ENCODE data around the gene ADAMTS17. TPM values are rescaled to one million over a fixed set of nuclear protein-coding genes. Genes with fewer than 3 reads are reported as not detected.

Gene ADAMTS17
- total RNA-seq, 2 experiments from 2014 or later = 4.1 to 5.0 TPM

DNA sequence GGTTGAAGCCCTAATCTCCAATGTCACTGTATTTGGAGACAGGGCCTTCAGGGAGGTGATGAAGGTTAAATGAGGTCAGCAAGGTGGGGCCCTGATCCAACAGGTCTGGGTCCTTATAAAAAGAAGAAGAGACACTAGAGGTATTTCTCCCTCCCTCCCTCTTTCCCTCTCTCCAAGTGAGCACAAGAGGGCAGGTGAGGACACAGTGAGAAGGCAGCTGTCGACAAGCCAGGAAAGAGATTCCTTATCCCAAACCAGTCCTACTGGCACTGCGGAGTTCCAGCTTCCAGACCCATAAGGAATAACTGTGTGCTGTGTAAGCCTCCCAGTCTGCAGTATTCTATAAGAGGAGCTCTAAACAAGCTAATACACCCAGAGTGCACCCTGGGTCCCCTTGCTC lies 134.7 kb downstream of the ADAMTS17 start:
- Mint-ChIP-seq H3K4me3 (no peak overlapping the region), H3K27me3 (no peaks in the 10 kb centered on the region), H3K27ac (no peak overlapping the region), H3K4me1 (peaks cover 1% of the 10 kb centered on the region), H3K36me3 (ENCODE audit: low read depth) (no peaks in the 10 kb centered on the region), H3K9me3 (no peaks in the 10 kb centered on the region)
- CTCF ChIA-PET = no interaction called here
- POLR2A ChIA-PET = no interaction called here
- DNase-seq = no peak

DNA sequence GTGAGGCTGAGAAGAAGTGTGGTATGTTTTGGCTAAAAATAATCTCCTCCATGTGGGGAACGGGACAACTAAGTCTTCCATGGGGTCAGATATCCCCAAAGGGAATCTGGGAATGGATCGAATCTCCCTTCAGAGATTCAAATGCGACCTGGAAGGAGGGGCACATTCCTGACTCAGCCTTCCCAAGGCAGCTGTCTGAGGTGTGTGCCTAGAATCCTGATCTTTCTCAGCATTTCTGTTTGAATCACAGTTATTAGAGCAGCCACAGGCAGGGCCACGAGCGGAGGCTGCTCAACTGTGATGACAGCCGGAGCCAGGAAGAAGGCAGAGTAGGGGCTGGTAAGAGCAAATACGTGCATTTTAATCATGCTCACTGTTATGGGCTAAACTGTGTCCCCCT lies 135.1 kb downstream of the ADAMTS17 start:
- Mint-ChIP-seq H3K36me3 (ENCODE audit: low read depth) (no peaks in the 10 kb centered on the region), H3K27ac (no peak overlapping the region), H3K9me3 (no peaks in the 10 kb centered on the region), H3K4me3 (no peak overlapping the region), H3K27me3 (no peaks in the 10 kb centered on the region), H3K4me1 (peaks cover 5% of the 10 kb centered on the region)
- no peak for DNase-seq
- ChIA-PET CTCF (no interaction called here), POLR2A (no interaction called here)

DNA sequence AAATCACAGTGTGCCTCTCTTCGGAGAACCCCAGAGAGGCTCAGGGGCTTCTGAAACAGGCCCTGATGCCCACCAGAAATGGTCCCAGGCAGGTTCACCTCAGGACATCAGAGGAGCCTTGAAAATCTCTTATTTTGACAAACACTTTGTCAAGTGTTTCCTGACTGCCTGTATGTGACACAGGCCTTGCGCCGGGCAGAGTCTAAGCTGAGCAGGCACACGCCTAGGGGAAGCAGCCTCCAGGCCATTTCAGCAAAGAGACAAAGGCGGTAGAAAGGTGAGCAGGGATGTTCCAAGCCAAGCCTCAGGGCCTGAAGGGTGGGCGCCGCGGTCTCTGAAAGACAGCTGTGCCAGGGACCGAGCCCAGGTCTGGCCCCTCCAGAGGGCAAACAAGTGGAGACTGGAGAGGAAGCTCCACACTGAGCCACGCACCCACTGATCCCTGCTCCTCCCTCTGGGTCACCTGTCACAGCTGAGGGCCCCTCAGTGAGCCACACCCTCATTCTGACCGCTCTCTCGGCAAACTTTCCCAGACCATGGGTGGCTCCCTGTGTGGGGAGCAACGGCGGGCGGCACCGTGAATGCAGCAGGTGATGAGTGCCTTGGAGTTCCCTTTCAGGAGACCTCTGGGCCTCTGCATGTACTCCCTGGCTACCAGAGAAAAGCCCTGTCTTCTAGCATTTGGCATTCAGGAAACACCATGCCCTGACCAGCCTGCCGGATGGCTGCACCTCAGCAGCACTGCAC lies 136.1 kb downstream of the ADAMTS17 start:
- H3K9me3 Mint-ChIP-seq = no peaks in the 10 kb centered on the region
- H3K27me3 Mint-ChIP-seq = no peaks in the 10 kb centered on the region

DNA sequence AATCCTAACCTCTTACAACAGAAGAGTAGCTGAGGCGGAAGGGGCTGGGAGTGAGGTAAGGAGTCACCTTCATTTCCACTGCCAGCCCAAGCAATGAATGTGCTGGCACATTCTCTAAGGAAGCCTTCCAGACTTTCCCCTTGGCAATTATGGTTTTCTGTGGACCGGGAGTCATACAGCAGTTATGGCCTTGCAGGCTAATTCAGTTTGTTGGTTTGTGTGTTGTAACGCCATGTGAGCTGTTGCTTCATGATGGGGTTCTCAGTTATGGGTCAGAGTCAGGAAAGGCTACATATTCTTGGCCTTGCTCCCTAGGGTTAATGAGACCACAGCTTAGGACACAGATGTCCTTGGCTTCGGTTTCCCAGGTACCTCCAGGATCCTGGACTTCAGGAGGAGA lies 137.0 kb downstream of the ADAMTS17 start:
- ChIA-PET POLR2A (no interaction called here), CTCF (no interaction called here)
- Mint-ChIP-seq H3K36me3 (ENCODE audit: low read depth) (no peaks in the 10 kb centered on the region), H3K4me1 (peaks cover 11% of the 10 kb centered on the region), H3K27ac (no peak overlapping the region), H3K27me3 (no peaks in the 10 kb centered on the region), H3K4me3 (no peak overlapping the region), H3K9me3 (no peaks in the 10 kb centered on the region)
- DNase-seq = no peak

More for the DNA sequence above, 136.1 kb downstream of the ADAMTS17 start:
- POLR2A ChIA-PET = no interaction called here
- H3K4me1 Mint-ChIP-seq = peaks cover 11% of the 10 kb centered on the region
- H3K36me3 Mint-ChIP-seq (ENCODE audit: low read depth) = no peaks in the 10 kb centered on the region
- H3K27ac Mint-ChIP-seq = no peak overlapping the region
- CTCF ChIA-PET = no interaction called here
- no peak for DNase-seq
- no peak overlapping the region for H3K4me3 Mint-ChIP-seq

DNA sequence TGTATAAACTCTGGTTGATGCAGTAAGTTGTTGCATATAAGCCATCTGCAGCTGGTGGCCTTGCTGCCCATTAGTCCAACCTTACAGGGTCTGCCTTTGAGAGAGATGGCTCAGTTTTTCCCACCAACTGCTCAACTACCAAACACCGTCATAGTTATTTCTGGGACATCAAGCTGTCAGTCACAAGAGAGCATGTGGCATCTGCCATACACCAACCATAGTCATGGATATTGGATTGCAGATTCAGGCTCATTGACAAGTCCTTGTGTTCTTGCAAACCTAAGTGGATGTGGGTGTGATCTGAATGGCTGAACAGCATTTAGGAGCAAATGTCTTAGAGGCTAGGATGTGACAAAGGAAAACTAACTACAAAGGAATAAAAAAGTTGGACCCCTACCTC lies 137.6 kb downstream of the ADAMTS17 start:
- Mint-ChIP-seq H3K36me3 (ENCODE audit: low read depth) (no peaks in the 10 kb centered on the region), H3K4me3 (no peak overlapping the region)

DNA sequence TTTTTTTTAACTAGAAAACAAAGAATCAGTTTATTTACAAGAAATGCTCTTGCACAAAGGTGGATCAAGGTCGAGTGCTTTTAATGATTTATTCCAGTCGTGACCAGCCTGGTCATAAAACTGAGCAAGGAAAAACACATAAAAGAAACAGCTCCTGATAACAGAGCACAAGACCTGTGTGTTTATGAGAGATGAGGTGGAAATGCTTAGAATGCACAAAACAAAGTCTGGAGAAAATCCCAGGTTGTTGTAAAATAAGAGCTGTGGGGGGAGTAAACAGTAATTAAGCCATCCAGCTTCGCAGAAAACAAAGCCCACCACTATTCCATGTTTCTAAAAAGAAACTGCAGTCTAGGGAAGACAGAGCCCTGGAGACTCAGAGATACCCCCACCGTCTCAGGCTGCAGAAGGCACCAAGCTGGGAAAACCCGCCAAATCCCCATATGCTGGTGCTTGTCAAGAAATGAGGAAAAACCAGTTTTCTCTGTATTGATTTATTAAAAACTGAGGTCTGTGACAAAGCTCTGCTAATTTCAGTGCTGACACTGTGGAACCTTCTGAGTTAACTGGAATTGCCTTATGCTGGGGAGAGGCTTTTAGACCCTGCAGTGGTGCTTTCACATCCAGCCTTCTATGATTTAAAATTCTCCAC lies 139.3 kb downstream of the ADAMTS17 start:
- Mint-ChIP-seq H3K4me3 (no peak overlapping the region), H3K9me3 (no peaks in the 10 kb centered on the region)
- POLR2A ChIA-PET = no interaction called here

More for the DNA sequence above, 137.6 kb downstream of the ADAMTS17 start:
- Mint-ChIP-seq H3K4me1 (peaks cover 11% of the 10 kb centered on the region), H3K27ac (no peak overlapping the region), H3K9me3 (no peaks in the 10 kb centered on the region), H3K27me3 (no peaks in the 10 kb centered on the region)
- DNase-seq = no peak
- CTCF ChIA-PET = interaction anchor here (0.6 to 0.9 kb wide), 4 partner anchors 9 to 558 kb away, joined by 3 to 4 read pairs (median 3); no protein-coding TSS in a partner anchor
- POLR2A ChIA-PET = no interaction called here

DNA sequence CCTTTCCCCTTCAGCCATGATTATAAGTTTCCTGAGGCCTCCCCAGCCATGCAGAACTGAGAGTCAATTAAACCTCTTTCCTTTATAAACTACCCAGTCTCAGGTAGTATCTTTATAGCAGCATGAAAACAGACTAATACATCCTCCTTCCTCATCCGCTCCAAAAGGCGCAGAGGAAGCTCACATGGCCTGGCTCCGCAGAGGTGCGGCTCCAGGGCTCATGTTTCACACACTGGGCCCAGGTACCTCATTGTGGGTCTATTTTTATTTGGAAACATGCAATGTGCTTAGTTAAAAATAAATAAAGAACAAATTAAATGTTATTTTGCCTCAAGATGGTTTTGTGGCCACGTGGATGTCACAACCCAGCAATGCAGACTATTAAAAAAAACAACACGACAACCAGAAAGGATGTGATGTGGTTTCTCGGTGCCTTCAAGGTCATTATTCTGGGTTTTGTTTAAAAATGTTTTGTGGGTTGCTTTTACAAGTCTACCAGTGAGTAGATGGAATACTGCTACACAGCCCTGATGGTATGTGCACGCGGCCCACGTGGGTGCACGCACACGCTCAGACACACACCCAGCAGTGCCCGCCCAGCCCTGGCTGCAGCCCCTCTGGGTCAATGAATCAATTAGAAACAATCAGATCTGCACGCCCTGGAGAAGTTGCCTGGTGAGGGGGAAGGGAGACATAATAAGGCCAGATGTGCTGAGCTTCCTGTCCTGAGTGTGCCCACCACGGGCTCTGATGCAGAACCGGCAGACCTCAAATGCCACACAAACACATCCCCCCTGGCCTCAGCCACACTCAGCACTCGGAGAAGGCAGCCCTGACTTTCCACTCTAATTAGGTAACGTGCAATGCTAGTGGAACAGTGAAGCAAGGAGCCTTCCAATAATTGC lies 140.1 kb downstream of the ADAMTS17 start:
- no peaks in the 10 kb centered on the region for H3K36me3 Mint-ChIP-seq (ENCODE audit: low read depth)
- no peak for DNase-seq
- no peak overlapping the region for H3K27ac Mint-ChIP-seq
- no peaks in the 10 kb centered on the region for H3K27me3 Mint-ChIP-seq
- H3K4me3 Mint-ChIP-seq = no peak overlapping the region
- H3K9me3 Mint-ChIP-seq = no peaks in the 10 kb centered on the region
- CTCF ChIA-PET = no interaction called here
- POLR2A ChIA-PET = no interaction called here
- H3K4me1 Mint-ChIP-seq = peaks cover 11% of the 10 kb centered on the region

More for the DNA sequence above, 139.3 kb downstream of the ADAMTS17 start:
- Mint-ChIP-seq H3K4me1 (peaks cover 11% of the 10 kb centered on the region), H3K27ac (no peak overlapping the region), H3K36me3 (ENCODE audit: low read depth) (no peaks in the 10 kb centered on the region), H3K27me3 (no peaks in the 10 kb centered on the region)
- DNase-seq = no peak
- CTCF ChIA-PET = no interaction called here

DNA sequence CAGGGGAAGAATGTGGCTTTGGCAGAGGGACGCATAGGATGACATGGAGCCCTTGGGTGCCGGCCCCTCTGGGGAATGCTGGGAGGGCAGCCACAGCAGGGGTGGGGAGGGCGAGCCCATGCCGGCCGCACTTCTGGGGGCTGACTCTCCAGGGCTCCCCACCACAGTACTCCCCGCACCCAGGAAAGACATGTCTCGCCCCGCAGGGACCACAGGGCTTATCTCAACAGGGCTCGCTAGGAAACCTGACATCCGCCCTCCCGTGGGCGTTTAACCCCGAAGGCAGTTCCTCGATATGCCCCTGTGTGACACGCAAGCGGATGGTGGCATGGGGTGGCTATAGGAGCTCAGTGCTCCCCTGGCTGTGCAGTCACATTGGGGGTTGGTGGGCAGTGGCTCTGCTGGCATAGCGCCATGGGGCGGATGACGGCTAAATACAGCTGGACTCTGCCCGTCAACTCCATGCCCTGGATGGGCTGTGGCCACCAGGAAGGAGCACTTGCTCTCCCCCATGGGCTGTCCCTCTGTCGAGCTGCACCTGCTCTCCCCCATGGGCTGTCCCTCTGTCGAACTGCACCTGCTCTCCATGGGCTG lies 141.4 kb downstream of the ADAMTS17 start:
- POLR2A ChIA-PET = no interaction called here
- Mint-ChIP-seq H3K9me3 (no peaks in the 10 kb centered on the region), H3K27me3 (no peaks in the 10 kb centered on the region), H3K36me3 (ENCODE audit: low read depth) (no peaks in the 10 kb centered on the region), H3K4me1 (peaks cover 11% of the 10 kb centered on the region), H3K27ac (no peak overlapping the region), H3K4me3 (no peak overlapping the region)
- DNase-seq = no peak
- CTCF ChIA-PET = no interaction called here

DNA sequence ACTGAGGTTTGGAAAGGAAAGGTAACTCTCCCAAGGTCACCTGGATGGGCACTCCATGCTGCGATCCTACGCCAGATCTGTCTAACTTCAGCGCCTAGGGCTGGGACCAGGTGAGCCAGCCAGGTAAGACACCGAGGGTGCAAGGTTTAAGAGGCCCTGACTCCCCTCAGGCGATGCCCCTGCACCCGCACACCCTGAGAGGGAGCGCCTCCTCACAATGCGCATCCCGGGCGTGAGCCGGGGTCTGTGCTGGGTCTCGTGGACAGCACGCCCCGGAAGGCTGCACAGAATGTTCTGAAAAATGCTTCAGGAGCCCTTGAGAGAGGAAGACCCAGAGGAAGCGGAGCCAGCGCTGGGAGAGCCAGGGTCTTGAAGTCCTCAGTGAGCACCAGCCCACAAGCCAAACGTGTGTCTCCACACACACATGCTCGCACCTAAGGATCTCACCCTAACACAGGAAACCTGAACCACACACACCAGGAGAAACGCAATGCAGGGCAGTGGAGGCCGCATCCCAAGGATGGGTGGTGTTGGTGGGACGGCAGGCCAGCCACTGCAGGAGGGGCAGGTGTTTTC lies 142.0 kb downstream of the ADAMTS17 start:
- Mint-ChIP-seq H3K27ac (no peak overlapping the region), H3K4me1 (peaks cover 11% of the 10 kb centered on the region), H3K4me3 (no peak overlapping the region), H3K27me3 (no peaks in the 10 kb centered on the region), H3K9me3 (no peaks in the 10 kb centered on the region), H3K36me3 (ENCODE audit: low read depth) (no peaks in the 10 kb centered on the region)
- CTCF ChIA-PET = no interaction called here
- no peak for DNase-seq
- POLR2A ChIA-PET = no interaction called here

DNA sequence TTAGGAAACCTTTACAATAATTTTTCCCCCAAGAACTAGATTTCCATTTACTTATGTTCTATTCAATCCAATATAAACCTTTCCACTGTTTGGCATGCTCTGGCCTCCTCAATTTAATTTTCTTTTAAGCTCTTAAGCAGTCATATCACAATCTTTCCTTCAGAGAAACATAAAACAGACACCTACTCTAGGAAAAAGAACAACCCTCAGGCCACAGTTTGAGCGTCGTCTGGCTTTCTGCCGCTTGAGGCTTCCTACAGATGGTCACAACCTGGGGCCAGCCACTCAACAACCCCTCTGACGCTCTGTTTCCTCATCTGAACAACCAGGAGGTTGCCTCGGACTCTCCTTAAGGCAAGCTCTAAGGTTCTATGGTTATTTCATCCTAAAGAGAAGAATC lies 143.3 kb downstream of the ADAMTS17 start:
- Mint-ChIP-seq H3K27me3 (no peaks in the 10 kb centered on the region), H3K27ac (no peak overlapping the region), H3K4me1 (peaks cover 11% of the 10 kb centered on the region), H3K36me3 (ENCODE audit: low read depth) (no peaks in the 10 kb centered on the region), H3K9me3 (no peaks in the 10 kb centered on the region), H3K4me3 (no peak overlapping the region)
- no peak for DNase-seq
- ChIA-PET CTCF (no interaction called here), POLR2A (no interaction called here)

DNA sequence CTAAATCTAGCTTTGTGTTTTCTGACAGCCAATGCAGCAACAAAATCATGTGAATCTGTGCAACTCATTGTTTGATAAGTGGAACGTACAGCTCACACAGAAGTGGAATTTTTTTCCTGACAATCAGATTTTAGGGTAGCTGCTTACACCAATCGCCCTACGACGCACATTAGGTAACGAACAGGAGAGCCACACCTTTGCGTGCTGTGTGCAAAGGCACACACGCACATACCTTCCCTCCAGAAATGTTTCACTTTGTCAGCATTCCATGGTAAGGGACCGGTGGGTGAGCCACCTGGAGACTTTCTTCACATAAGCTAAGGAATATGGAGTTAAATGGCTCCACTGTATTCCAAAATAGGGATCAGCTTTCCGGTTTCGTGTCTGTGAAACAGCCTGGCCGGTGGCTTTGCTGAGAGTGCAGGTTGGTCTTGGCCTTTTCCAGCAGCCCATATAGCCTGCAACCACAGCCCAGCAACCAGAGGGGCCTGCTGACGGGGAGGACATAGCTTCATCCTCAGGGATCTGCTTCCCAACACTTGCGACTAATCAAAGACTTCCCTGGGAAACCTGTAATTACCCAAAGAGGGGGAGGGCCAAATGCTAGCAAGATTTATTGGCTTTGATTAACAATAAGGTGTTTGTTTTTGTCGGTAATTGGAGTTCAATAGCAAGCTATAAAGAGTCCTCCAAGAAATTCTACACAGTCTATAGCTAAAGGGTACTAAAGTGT lies 145.3 kb downstream of the ADAMTS17 start:
- POLR2A ChIA-PET = no interaction called here

DNA sequence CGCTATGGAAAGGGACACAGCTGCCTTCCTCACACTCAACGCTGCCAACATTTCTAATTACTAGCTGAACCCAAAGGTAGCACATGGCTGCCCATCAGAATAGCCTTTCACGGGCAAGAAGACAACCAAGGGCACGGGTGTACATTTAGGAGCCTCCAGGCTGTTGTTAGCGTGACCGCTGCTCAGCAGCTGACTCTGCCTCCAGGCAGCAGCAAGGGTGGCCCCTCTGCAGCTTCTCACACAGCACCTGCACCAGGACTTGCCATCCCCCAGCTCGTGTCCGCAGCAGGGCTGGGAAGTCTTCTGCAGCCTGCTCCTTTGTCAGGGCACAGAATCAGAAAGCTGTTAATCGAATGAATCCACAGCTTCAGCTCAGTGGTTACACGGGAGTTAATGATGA lies 146.8 kb downstream of the ADAMTS17 start:
- CTCF ChIA-PET = interaction anchor here (1.0 to 1.1 kb wide), 2 partner anchors 9 to 266 kb away, joined by 3 read pairs; no protein-coding TSS in a partner anchor
- no peaks in the 10 kb centered on the region for H3K36me3 Mint-ChIP-seq (ENCODE audit: low read depth)
- POLR2A ChIA-PET = no interaction called here
- H3K9me3 Mint-ChIP-seq = no peaks in the 10 kb centered on the region
- H3K27me3 Mint-ChIP-seq = no peaks in the 10 kb centered on the region
- no peak for DNase-seq
- H3K27ac Mint-ChIP-seq = no peak overlapping the region
- H3K4me3 Mint-ChIP-seq = no peak overlapping the region
- no peaks in the 10 kb centered on the region for H3K4me1 Mint-ChIP-seq

More for the DNA sequence above, 145.3 kb downstream of the ADAMTS17 start:
- peaks cover 4% of the 10 kb centered on the region for H3K4me1 Mint-ChIP-seq
- CTCF ChIA-PET = interaction anchor here (0.8 to 1.4 kb wide), 2 partner anchors 12 to 83 kb away, joined by 3 read pairs; no protein-coding TSS in a partner anchor
- no peak overlapping the region for H3K27ac Mint-ChIP-seq
- no peaks in the 10 kb centered on the region for H3K27me3 Mint-ChIP-seq
- no peak for DNase-seq
- H3K9me3 Mint-ChIP-seq = no peaks in the 10 kb centered on the region
- no peak overlapping the region for H3K4me3 Mint-ChIP-seq
- no peaks in the 10 kb centered on the region for H3K36me3 Mint-ChIP-seq (ENCODE audit: low read depth)
